T-helper 9 cell (primary cell): ENCODE measurements around the gene SVEP1.

Experiments
- DNase-seq: peaks from one replicate; pipeline ENCODE4 v3.0.0-alpha.2; 2020

SVEP1 gene

DNA sequence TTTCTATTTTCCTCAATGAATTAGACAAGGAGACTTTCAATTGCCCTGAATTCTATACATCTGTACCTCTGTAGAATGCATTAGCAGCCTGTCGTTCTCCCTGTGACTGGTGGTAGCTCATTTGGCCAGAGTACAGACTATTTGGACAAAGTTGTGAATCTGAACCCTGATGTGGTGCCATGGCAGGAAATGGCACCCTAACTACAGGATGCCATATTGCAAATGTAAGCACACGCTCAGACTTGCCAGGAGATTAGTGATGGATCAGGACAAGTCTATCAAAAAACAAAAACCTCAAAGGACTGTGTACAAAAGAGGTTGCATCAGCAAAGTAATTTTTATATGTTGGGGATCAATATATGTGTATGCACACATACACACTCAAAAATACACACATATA is 58.3 kb downstream of the SVEP1 start:
- no peak for DNase-seq

DNA sequence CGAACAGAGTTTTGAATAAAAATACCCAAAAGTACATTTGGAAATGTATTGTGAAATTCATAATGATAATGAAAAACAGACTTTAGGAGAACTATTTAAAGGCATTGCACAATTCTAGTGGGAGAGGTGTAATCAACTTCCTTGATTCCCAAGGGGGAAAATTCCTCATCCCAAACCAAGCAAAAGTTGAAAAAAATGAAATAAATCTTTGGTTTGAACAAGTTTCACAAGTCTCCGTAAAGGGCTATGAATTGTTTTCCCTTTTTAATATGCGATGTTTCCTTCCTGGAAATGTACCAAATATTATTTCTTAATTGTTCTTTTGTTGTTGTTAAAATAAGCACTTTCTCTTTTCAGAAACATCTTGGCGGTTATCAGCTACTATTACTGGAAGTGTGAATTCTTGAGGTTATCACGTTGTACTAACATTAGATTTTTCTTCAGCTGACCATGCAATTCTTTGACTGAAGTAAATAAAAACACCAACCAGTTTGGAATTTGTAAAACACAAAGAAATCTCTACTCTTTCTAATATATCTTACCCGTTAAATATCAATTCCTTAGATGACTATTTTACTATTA is 59.3 kb downstream of the SVEP1 start:
- no peak for DNase-seq

DNA sequence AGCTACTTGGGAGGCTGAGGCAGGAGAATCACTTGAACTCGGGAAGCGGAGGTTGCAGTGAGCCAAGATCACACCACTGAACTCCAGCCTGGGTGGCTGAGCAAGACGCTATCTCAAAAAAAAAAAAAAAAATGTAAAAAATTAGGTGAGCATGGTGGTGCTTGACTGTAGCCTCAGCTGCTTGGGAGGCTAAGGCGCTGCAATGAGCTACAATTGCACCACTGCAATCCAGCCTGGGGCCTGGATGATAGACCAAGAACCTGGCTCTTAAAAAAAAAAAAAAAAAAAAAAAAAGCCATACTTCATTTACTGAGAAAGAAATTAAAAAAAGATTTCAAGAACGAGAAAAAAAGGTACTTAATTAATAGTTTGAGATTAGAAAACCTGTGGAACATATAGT is 62.1 kb downstream of the SVEP1 start:
- DNase-seq: no peak

DNA sequence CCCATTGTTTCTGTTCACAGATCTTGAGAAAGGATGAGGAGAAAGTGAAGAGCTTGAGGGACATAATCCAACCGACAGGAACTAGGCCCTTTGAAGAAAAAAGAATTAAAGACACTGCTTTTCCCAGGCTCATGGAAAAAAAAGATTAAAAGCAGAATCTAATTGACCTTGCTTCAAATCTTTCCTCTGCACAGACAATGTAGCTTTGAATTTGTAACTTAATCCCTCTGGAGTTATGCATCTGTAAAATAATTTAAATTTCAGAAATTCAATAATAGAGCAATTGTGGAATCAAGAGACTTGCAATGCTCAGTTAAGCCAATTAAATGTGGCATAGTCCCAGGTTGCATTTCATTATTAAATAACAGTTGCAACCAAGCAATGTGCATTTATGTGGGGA is 64.6 kb downstream of the SVEP1 start:
- no peak for DNase-seq

- no peak for DNase-seq
These were observed 66.7 kb downstream of the SVEP1 start for GRCh38 chr9:110512817-110513216.

DNA sequence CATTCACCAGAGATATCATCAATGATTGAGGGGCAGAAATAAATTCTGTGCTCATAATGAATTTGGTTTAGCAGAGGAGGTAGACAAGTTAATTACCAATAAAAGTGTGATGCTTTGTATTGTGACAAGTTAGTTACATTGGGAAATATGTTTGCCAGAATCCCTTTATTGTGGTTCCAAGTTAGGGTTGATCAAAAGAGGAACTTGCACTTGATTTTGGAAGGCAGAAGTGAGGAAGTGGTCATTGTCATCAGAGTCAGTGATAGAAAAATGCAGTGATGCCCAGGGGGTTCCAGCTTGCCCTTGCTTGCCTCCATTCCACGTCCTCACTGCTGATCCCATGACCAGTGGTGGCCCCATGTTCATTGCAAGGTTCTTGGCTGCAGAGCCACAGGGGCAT is 69.7 kb downstream of the SVEP1 start:
- no peak for DNase-seq

- no peak for DNase-seq
These were observed 76.7 kb downstream of the SVEP1 start for GRCh38 chr9:110502842-110503241.

DNA sequence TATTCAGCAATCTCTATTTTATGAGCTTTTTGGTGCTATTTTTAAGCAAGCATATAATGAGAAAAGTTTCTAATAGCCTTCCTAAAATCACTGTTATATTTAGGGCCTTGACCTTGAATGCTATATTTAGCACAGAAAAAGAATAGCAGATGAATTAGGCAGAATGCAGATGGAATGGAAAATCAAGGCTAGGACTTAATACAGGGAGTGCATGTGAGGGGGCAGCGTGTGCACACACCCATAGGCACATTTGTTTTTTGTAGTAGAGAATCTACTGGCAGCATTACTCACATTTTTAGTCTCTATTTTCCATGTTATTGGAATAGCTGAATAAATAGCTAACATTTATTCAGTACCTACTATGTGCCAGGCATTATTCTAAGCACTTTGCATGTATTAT is 79.9 kb downstream of the SVEP1 start:
- DNase-seq: no peak

DNA sequence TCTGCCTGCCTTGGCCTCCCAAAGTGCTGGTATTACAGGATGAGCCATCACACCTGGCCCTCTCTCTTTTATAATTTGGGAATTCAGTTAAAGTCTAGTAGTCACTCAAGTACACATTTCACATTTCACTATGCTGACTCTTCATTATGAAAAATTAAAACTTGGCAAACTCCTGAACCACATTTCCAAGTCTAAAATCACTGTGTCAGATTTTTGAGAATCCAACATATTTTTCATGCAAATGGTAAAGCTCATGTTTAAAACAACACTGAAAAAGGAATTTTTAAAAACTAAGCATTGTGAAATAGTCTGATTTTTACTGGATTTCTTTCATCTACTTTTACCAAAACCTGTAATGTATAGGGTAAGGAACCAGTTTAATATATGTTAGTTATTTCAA is 92.3 kb downstream of the SVEP1 start:
- DNase-seq: no peak

DNA sequence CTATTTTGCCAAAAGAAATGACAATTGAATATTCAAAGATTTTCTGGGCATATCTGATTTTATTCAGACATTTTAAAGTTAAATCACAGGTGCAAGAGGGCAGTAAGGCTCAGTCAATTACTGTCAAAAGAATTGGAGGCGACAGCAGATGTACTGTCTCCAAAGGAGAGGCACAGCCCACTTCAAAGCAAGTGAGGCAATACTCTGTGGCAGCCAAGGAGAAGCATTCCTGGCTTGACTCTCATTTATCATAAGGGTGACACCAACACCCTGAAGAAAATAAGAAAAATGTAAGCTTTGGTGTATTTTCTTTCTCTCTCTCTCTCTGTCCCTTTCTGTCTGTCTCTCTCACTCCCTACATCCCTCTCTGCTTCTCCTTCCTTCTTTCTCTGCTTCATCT is 93.3 kb downstream of the SVEP1 start:
- DNase-seq: no peak

DNA sequence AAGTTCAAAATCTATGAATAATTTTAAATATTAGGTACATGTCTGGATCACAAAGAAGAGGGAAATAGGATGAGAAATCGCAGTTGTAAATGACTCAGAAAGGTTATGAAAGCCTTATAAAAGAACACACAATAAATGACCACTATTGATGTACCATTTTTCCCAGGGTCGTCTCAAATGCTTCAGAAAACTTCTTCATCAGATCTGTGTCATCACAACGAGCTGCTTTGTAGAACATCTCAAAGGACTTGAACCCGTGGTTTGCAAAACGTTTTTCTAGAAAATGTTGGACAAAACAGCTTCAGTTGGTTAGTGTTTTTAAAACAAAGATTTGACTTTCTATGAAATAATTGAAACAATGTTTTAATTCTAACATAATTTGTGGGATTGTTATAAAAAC is 100.1 kb downstream of the SVEP1 start:
- DNase-seq: no peak

GRCh38 chr9:110476251-110476650 is 103.3 kb downstream of the SVEP1 start:
- no peak for DNase-seq

DNA sequence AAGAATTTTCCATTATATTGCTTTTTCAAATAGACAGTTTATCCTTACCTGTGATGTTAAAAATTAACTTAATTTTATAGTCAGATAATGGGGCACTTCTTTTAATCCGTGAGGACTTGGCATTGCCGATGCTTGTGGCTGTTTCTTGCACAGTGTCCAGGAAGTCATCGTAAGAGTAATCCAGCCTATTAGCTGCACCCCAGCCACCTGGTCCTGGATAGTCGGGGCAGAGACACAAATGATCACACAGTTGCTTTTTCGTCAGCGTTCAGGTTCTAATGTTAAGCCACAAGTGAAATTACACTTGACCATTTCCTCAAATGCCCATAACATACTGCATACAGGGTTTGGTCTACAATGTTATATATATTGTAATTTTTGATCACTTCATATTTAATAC is 107.4 kb downstream of the SVEP1 start:
- DNase-seq: no peak

GRCh38 chr9:110468950-110469349 is 110.6 kb downstream of the SVEP1 start:
- no peak for DNase-seq

DNA sequence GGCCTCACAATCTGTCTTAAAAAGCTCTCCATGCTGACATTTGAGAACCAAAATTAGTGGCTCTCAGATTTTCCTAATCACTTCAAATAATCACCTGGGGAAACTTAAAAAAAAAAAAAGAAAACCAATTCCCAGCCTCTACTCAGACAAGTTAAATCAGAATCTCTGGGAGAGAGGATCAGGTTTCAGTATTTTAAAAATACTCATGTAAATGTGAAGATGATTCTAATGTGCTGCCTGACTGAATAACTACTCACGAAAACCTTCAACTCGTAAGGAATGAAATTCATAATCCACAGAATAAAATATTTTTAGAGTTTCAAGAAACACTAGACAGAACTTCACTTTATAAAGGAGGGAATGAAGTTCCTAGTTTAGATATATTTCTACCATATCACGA is 114.4 kb downstream of the SVEP1 start:
- DNase-seq: no peak

- DNase-seq: no peak
These were observed 115.2 kb downstream of the SVEP1 start for GRCh38 chr9:110464321-110464720.

DNA sequence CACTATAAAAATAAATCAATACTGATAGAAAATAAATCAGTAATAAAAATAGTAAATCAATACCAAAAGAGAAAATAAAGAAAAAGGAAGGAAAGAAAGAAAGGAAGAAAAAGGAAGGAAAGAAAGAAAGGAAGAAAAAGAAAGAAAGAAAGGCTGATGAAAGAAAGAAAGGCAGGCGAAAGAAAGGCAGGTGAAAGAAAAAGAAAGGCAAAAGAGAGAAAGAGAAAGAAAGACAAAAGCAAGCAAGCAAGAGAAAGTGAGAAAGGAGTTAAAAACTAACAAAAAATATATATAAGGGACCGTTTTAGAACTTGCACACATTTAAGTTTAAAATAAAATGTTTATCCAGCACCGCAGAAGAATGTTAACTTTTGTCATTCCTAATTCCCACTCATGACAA is 116.0 kb downstream of the SVEP1 start:
- DNase-seq: no peak

DNA sequence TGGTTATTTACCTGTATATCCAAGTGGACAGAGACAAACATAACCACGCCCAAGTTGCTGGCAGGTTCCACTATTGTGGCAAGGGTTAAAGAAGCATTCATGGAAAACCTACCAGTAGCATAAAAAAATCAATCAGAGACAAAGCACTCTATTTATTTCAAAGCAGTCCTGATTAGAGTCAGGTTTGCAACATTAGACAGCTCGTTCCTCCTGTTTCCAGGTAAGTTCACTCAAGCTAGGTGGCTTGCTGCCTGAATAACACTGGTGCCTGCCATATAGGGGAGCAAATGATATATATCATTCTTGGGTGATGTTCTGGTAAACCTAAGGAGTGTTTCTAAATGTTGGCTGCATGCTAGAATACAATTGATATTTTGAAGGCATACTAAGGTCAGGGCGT is 122.3 kb downstream of the SVEP1 start:
- DNase-seq: no peak

- no peak for DNase-seq
These were observed 122.9 kb downstream of the SVEP1 start for GRCh38 chr9:110456681-110457080.

DNA sequence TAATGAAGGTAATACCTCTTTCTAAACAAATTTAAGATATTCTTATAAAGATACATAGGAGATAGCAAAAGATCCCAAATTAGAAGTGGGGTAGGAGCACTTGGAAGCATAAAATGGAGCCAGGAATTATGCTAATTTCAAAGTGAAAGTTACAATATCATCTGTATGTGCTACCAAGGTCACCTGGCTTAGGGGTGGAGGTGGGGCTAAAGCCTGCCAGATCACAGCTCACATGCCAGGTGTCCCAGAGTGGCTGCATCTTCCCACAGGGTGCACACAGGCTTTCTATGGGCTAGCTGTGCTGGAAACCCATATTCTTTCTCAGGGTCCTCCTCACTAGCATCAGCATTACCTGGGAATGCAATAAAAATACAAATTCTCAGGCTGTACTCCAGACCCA is 123.7 kb downstream of the SVEP1 start:
- no peak for DNase-seq

GRCh38 chr9:110452227-110452801 is 127.2 kb downstream of the SVEP1 start:
- no peak for DNase-seq

- no peak for DNase-seq
These were observed 127.8 kb downstream of the SVEP1 start for GRCh38 chr9:110451726-110452125.

DNA sequence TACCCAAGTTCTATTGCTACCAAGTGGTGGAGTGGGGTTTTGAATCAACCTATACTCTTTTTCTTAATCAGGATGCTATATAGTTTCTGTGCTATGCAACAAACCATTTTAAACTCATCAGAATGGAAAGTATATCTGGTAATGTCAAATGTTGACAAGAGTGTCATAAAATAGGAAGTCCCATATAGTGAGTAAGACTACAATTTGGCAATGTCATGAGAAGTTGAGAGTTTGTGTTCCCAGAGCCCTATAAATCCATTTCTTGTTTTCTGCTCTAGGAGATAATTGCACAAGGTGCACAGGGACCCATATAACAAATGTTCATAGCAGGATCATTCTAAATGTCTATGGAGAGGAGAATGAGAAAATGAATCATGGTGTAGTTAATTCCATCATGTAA is 132.1 kb downstream of the SVEP1 start:
- DNase-seq: no peak

GRCh38 chr9:110446171-110446570 is 133.4 kb downstream of the SVEP1 start:
- DNase-seq: no peak

DNA sequence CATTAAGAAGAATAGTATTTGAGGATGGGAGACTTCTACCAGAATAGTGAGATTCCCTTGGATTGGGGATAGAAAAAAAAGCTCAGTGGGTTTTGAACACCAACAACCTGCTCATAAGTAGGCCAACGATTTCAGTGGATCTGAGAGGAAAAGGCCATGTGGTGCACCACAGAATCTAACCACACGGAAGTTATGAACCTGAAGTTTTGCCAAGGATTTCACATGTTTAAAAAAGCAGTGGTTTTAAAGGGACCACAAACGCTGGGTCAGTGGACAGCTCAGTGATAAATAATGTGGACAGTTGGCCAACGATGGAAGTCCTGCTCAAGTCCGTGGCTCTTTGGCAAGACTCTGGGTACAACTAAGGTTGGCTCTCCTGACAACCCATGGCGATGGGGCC is 134.6 kb downstream of the SVEP1 start:
- DNase-seq: no peak

DNA sequence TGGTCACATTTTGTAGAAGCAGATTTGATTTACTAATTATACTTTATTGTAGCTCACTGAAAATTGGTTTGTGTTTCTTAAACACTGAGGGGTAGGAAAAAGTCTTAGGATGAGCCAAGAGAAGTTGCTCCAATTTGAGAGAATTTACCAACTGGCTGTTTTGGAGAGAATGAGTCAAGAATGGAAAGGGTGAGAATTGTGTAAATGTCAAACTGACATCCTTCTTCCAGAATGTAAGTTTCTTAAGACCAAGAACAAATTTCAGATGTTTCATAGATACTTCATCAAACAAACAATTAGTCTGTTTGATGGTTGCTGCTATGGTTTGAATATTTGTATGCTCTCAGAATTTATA is 135.7 kb downstream of the SVEP1 start:
- DNase-seq: no peak
